GM19238 (cell line): ENCODE results near the gene KCTD21.
"Not testable (repeated sequence)": the region's sequence is repeated elsewhere in the genome, so short reads cannot be mapped to it uniquely, and the experiment has no call there.

ENCODE experiments used
- DNase-seq: peaks from one replicate; pipeline ENCODE4 v3.0.0; 2011; ENCODE audit warnings: low spot score; ENCODE audit not compliant: insufficient read length

KCTD21 gene

GRCh38 chr11:78188286-78189173, at the start of gene KCTD21, which contains the start of gene USP35:
Gene KCTD21 (minus strand): TSS chr11:78188626. CDS start chr11:78174554, 14,072 bp downstream.
Gene USP35 (plus strand): TSS chr11:78188919. CDS start chr11:78196246, 7,327 bp downstream.
- peak; percentile 98 for DNase-seq

DNA sequence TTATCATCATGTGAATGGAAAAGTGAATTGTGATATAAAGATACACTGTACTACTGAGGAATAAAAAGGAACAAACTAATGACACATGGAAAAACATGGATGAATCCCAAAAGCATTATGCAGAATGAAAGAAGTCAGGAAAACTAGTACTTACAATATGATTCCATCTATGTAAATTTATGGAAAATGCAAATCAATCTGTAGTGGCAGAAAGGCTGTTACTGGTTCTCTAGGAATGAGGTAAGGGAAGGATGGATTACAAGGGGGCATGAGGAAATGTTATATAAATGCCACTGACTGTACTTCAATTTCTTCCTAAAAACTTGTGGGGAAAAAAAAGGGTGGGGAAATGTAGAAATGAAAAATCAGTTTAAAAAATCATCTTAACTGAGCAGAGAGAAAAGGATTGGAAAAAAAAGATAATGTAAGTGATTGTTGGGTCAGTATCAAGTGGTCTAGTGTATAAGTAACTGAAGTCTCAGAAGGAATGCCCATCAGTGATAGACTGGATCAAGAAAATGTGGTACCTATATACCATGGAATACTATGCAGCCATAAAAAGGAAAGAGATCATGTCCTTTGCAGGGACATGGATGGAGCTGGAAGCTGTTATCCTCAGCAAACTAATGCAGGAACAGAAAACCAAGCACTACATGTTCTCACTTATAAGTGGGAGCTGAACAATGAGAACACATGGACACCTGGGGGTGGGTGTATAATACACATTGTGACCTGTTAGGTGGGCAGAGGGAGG, 49.0 kb upstream of the KCTD21 start:
- no peak for DNase-seq

GRCh38 chr11:78234006-78234405, 45.6 kb upstream of the KCTD21 start:
- no peak for DNase-seq

DNA sequence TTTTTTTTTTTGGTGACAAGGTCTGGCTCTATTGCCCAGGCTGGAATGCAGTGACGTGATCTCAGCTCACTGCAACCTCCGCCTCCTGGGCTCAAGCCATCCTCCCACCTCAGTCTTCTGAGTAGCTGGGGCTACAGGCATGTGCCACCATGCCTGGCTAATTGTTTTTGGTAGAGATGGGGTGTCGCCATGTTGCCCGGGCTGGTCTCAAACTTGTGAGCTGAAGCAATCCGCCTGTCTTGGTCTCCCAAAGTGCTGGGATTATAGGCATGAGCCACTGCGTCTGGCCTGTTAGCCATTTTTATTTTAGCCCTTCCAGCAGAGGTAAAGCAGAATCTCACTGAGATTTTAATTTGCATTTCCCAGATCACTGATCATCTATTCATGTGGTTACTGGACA, 44.6 kb upstream of the KCTD21 start:
- DNase-seq = not testable (repeated sequence)

DNA sequence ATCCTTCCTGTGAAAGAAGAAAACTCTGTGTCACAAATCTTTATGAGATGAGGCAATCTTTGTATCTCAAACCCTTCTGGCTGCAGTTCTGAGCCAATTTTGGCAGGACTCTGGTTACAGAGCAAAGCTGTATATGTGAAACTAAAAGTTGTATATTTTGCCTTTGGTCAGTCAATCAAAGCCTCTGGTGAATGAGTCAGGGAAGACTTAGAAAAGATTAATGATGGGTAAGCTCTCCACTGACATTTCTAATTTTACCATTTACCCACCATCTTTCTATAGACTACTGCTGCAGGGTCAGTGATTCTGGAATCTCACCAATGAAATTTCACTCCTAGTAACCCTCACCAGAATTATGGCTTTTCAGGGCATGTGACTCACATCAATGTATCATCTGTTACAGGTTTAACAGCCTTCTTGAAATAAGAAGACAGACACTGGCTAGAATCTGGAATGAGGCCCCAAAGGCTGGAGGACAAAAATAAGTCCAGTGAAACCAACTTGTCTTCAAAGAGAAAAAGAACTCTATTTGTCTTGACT, 43.6 kb upstream of the KCTD21 start:
- no peak for DNase-seq

DNA sequence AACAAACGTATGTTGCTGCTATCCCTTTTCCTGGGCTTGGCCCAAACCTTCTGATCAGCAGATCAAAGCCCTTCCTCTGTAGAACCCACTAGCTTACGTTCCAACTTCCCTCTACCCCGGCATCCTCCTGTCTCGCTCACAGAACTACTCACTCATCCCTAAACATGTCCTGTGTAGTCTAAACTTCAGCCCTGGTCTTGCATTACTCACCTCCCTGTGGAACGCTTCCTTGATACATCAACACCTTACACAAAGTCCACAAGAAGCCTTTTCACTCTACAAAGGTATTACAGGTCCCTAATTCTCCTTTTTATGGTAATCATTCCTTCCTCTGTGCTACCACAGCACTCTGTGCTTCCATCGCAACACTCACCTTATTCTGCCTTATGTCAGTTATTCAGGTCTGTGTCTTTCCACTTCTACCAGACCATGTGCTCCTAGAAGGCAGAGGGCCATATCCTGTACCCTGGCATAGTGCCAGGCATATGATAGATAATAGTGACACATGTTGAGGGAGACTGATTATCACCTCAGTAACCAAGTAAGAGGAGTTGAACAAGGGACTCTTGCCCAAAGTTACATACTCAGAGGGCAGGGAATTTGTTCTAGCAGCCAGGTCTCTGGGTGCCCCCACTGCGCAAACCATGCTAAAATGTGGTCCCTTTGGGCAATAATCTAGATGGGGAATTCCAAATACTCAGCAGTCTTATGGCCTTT, 41.9 kb upstream of the KCTD21 start:
- DNase-seq = no peak

DNA sequence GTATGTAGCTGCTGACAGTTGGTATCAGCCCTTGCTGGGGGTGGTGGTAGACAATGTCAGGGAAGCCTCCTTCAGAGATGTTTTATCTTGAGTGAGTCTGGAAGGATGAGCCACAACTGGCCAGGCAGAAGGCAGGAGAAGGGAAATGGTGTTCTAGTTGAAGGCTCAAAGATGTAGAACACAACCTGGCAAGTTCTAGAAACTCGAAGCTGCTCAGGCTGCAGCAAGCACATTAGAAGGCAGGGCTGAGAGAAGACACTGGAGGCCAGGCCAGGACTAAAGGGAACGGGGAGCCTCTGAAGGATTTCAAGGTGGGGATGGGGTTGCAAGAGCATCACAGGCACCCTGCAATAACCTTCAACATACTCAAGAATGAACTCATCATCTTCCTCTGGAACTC, 40.7 kb upstream of the KCTD21 start:
- no peak for DNase-seq

DNA sequence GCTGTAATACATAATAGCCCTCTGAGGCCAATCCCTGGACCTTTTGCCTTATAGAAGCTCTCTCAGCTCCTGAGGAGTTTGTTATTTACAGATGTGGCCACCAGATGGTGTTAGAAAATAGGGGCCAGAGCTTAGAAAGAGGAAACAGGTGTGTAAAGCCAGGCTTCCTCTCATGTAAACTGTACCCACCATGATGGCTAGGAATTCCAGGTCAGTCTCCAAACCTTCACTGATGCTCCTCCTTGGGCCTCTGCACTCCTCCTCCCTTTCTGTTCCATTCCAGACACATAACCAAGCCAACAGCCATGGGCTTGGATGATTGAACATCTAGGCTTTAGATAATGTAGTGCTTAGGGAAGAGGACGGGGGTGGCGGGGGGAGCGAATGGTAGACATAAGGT, 40.0 kb upstream of the KCTD21 start:
- DNase-seq = peak; percentile 56

DNA sequence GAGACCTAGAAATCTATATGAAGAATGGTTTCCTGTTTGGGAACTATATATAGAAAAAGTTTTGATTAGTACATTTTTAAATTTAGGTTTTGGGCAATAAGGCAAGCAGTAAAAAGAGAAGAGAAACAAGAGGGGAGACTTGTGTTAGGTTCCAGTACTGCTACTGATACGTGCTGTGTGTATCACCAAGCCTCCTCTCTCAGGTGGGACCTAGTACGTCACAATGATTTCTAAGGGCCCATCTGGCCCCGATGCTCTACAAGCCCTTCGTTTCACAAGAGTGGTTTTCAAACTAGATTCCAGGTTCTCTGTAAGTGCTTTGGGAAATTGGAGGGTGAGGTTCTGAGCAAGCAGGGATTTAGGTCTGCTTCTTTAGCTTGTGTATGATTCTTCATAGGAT, 39.5 kb upstream of the KCTD21 start:
- no peak for DNase-seq

DNA sequence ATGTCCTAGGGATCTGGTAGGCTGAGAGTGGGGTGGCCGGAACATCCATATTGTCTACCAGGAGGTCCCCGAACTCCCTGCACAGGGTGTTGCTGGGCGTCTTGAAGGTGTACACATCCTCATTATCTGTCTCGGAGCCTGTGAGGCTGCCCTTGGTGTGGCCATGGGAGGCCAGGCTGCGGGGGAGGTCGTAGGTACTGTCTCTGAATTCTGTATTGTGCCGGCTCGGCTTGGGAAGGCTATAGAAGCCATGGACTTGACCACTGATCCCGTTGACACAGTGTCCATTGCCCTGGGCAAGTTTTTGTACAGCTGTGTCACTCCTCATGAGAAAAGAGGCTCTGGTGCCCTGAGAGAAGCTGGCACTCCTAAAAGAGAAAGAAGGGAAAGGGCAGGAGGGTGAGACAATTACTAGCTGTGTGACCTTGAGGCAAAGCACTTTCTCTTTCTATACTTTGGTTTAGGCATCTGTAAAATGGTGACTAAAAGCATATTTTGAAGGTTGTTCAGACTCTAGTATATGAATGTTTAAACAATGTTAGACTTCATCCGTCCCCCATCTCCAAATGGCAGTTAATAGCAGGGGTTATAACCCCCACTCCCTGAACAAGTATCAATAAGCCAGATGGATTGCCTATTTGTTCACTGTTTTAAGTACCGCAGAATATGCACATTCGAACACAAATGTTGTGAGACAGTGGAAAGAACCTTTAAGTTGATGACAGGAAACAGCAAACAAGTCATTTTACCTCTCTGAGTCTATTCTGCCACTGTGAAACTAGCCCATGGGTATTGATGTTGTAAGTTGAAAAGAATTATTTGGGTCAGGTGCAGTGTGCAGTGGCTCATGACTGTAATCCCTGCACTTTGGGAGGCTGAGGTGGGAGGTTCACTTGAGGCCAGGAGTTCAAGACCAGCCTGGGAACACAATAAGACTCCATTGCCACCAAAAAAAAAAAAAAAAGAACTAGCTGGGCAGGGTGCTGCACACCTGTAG, 38.6 kb upstream of the KCTD21 start:
- no peak for DNase-seq

DNA sequence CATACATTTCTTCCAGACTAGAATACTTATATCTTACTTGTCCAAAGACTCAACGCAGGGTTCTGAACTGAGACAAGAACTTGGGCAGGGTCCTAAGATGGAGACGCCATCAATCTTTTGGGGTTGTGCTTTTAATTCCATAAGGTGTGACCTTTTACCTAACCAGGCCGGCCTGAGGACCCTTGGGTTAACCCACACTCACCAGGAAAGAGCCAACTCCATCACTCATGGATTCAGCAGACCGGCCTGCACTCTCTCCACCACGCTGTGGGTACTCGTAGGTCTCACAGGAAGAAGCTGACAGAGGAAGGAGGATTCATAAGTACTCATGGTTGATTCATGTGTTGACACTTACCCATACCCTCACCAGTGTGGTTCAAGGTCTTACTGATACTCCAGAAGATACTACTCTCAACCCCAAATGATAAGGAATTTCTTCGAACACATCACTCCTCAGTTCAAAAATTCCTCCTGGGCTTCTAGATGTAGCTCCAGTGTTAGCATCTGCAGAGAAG, 36.5 kb upstream of the KCTD21 start:
- no peak for DNase-seq

- no peak for DNase-seq
Measured at GRCh38 chr11:78224506-78224905, 36.1 kb upstream of the KCTD21 start.

GRCh38 chr11:78223320-78223954, 35.0 kb upstream of the KCTD21 start:
- peak; percentile 47 for DNase-seq

DNA sequence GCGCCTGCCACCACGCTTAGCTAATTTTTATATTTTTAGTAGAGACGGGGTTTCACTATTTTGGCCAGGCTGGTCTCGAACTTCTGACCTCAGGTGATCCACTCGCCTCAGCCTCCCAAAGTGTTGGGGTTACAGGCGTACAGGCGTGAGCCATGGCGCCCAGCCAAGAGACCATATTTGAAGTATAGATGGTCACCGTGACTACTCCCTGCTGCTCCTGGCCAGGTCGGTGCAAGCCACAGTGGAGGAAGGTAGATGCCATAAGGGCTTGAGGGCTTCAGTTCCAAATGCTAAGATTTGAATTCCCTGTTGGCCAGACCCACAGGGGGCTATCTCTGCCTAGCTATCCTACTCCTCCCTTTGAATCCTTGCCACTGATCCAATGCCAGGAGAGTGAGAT, 34.3 kb upstream of the KCTD21 start:
- DNase-seq = not testable (repeated sequence)

DNA sequence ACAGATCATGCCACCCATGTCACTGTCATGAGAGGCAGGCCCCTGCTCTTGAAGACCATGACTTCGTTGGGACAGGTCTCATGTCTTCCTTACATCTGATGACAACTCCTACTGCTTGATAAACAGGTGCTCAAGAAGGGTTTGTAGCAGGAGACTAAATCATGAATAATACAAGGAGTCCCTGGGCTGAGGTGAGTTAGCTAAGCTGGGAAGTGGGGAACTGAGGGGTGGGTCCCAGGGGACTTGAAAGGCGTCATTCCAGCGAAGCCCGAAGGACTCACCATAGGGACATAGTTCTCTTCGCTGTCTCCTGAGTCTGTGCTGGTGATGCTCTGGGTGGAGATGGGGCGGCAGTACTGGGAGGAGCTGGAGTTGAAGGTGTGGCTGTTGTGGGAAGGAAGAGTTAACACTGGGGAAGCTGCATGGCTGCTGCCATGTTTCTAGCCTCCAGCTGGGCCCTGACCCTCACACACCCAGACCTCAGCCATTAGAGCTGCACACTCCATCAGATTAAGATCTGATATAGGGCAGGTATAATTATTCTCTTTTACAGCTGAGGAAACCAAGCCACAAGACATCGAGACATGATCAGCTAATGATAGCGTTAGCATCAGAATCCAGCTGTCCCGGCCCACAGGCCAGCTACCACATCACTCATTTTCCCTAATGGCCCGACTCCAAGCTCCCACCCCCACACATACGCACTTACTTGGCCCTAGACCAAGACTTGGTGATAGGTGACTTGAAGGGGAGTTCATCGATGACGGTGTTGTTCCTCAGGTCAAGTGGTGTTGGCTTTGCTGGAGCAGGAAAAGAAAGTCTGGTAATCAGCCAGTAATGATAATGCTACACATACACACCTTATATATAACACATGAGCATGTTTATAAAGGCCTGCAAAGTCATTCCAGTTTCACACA, 33.2 kb upstream of the KCTD21 start:
- no peak for DNase-seq

- DNase-seq = no peak
Measured at GRCh38 chr11:78220218-78221157, 32.1 kb upstream of the KCTD21 start.

DNA sequence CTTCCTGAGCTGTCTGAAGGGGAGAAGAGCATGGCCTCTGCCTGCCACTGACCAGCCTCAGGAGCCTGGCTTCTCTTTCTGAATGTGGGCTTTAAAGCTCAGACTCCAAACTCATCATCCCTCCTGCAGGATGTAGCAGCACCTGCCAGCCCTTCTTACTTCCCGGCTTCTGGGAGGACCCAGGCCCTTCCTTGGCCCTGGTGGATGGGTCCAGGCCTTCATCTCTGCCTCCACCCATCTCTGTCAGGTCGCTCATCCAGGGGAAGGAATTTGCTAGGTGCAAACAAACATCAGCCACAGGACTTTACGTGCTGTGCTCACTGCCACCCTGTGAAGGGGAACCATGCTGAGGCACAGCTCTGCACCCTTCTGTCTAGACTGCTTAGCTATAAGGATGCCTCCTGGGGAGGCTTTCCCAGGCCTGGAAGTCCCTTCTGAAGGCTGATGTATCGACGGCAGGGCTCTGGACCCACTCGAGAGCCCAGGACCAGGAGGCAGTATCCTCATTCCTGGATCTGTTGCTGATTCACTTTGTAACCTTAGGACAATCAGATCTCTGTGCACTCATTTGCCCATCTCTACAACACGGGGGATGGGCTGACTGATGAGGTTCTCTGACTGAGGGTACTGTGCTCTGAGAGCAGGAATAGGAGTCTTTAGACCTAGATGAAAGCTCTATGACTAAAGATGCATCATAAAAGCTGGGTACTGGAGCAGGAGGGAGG, 31.2 kb upstream of the KCTD21 start:
- no peak for DNase-seq
